HG03060 (cell line): ENCODE results near the gene MXRA5.
"Not testable (repeated sequence)": the region's sequence is repeated elsewhere in the genome, so short reads cannot be mapped to it uniquely, and the experiment has no call there.

Experiments used
- ATAC-seq: cut with Tn5 transposase; IDR thresholded peaks from one replicate; pipeline ENCODE4 v1.9.1; 2021; ENCODE audit warnings: low read depth, moderate number of reproducible peaks; ENCODE audit not compliant: unreplicated experiment

Gene MXRA5

DNA sequence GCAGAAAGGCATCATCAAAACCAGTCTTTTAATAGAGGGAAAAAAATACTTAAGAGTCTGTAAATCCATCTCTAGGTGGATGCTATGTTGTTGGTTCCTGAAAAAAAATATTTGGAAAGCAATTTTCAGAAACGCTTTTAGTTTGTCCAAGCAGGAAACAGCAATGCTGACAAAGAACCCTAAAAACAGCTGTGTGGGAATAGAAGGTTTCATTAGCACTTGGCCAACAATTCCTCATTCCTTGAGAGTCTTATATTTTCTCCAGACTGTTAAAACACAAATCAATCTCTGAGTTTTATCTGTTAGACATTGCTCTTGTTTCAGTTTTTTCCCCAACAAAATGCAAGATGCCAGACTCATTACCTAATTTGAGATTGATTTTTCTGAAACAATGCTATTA, 6.4 kb downstream of the MXRA5 start:
- no peak for ATAC-seq

DNA sequence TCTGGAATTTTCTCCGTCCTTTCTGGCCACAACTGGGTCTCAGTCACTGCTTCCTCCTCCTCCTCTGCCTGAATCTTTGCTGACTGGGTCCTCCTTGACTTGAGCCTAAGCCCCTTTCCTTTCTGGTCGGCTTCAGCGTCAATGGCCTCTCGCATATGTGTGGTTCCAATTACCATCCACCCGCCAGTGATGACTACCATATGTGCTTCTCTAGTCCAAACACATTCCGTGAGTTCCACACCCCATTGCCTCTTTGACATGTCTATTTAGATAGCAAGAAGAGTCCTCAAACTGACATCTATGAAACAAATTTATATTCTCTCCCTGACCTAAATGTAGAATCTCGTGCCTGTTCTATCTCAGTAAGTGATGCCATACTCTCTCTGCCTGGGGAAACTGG, 19.8 kb downstream of the MXRA5 start:
- no peak for ATAC-seq

DNA sequence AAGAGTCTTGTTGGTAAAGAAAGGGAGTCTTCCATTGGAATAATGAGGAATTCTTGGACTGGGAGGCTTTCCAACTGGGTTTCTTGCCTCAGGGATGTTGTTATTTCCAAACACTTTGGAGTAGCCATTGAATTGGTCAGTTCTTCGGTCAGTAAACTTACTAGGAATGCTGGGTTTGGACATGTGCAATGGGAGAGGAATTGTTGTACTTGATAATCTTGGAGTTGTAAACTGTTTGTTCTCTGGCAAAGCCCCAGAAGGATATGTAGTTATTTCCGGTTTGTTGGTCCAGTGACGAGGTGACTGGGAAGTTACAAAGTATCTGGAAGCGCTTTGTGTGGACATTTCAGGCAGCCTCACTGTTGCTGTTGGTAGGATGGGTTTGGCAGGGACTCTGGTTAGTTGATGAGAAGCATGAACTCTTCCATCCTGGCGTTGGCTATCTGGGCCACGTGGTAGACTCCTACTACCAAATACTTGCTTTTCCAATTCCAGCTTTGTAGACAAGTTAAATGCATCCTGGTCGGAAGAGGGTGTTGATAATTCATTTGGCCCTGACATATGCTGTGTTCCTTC, 25.9 kb downstream of the MXRA5 start:
- ATAC-seq: no peak

DNA sequence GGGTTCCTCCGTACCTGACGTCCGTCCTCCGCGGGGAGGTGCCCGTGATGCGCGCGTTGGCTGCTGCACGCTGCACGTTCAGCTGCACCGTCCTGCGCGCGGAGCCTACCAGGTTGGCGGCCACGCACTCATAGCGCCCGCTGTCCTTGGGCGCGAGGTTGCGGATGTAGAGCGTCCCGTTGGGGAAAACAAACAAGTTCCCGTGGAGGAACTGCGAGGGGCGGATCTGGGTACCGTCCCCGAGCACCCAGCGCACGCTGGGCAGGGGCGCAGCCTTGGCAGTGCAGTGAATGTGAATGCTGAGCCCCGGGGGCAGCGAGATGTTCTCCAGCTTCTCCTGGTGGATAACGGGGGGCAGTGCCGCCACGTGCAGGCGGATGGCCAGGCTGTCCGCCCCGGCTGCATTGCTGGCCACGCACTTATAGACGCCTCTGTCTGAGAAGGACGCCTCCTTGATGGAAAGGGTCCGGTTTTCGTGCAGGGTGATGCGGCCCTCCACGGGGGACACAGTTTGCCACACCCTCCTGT, 29.2 kb downstream of the MXRA5 start:
- ATAC-seq: no peak

DNA sequence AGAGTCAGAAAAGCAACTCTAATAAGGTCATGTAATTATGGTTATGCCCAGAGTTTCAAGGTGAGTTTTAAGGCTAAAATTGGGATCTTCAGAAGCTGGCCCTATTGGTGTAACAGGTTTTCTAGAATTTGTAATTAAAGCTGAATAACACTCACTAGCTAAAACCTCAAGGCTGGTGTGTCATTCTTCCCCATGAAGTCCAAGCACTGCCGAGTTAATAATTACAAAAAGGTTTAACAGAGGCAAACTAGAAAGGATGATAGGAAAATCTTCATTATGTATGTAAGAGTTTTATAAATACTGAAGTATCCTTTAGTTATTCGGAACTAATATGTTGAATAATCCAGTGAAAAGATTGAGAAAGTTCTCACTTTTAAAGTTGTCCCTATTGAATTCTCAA, 34.3 kb downstream of the MXRA5 start:
- no peak for ATAC-seq

DNA sequence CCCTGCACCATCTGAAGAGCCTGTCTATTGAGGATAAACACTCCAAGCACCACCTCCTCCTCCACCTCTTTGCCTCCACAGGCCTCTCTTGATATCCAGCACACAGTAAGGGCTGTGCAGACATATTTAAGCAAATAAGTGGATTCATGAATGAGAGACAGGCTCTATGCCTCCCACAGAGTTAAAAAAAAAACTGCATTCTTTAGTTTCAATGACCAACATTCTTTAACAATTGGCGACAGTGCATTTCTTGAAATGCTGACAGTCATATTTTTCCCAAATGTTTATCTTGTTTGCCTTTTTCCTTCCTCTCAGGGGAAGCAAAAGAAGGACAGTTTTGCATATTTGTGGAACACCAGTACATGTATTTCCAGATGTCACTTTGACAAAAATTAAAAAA, 38.6 kb downstream of the MXRA5 start:
- ATAC-seq: no peak

DNA sequence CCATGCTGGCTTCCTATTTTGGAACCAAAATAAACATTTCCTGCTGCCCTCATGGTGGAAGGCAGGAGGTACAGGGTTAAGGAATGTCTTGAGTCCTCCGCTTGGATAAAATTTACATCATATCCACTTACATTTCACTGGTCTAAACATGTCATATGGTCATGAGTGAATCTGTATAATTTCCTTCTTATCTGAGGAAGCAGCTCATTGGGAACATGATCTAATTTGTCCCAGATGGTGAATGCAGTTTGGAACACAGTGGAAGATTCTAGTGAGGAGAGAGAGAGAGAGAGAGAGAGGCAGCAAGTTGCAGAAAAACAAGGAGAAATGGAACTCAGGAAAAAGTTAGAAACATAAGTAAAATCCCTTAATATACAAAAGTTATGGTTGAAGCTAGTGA, 46.8 kb downstream of the MXRA5 start:
- no peak for ATAC-seq

DNA sequence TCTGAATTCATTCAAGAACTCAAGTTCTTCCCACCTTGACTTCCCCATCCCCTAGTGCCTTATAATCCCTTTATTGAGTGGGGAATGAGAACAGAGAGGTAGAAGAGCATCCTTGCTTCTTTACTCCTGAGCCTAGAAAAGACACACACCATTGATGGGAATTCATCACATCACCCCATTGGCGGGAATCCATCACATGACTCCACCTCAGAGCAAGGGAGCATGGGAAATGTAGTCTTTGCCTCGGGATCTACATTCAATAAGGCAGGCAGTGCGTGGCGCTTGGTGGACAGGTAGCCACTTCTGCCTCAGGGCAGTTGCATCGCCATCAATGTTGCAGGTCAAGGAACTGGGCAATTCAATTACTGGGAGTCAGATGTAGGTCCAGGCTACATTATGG, 50.7 kb downstream of the MXRA5 start:
- no peak for ATAC-seq

DNA sequence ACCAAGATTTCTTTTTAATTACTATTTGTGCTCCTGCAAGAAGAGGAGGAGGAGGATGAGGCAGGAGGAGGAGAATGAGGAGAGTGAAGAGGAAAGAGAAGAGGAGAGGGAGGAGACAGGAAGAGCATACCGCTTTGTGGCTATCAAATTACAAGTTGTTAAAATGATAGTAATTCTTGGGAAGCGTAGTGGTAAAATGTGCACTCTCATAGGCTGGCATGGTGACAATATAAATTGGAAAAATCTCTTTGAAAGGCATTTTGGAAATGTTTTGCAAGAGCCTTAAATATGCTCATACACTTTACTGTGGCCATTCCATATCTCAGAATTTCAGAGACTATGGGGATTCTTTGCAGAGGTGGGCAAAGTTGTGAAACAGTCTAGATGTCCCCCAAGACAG, 53.2 kb downstream of the MXRA5 start:
- no peak for ATAC-seq

DNA sequence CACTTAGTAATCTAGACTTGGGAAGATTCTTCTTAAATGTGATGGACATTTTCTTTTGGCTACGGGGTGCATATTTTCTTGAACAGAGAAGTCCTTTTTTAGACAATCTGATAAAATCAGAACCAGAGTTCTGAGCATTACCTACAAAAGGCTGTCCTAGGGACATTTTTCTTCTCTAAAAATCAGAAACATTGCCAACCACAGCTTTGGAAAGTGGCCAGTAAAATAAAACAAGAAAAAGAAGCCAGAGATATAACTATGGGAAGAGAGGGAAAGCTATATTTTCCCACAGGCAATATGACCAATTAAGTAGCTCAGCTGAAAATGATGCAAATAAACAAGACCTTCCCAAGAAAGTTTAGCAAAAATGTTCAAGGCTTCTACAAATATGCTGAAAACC, 55.9 kb downstream of the MXRA5 start:
- no peak for ATAC-seq

DNA sequence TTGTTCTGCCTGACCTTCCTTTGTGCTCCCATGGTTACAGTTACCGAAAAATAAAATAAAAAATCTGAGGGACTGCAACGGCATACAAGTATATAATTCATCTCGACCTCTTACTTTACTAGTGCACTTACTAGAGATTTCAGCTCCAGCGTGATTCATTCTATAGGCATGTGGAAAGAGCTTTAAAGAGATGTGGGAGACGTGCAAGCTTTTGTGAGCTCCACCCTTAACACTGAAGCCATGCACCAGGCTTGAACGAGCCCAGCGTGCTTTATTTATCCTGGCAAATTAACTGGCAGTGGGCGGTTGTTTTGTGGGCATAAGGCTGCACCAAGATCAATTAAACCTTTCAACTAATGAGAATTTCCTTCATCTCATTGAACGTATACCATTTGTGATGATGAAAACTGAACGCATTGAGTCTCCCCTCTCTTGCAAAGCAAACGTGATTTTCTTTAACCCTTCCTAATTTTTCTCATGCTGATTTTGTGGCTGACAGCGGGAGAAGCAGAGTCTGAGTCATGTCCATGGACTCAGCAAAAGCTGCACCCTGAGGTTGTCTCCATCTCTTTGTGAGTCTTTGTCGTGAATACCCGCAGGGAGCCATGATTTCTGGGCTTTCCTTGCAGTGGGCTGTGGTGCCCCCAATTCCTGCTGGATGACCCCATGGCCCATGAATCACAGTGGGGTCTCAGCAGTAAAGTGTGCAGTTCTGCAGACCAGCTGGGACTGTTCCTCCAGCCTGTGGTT, 60.1 kb downstream of the MXRA5 start:
- no peak for ATAC-seq

DNA sequence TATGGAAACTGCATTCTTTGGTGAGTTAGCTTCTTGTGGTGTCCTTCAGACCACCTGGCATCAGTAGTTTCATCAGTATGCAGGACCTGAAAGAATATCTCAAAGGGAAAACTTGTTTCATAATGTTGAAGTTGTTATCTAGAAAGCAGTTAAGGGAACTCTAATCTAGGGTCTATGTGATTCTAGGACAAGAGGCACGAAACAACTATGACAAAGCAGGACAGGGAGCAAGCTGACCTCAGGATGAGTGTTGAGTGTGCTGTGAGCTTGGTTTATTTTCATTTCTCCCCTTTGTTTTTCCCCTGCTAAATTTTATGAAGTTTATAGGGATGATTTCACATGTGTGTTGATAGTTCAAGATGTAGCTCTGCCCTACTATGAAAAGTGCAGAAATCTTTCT, 65.7 kb downstream of the MXRA5 start:
- no peak for ATAC-seq

DNA sequence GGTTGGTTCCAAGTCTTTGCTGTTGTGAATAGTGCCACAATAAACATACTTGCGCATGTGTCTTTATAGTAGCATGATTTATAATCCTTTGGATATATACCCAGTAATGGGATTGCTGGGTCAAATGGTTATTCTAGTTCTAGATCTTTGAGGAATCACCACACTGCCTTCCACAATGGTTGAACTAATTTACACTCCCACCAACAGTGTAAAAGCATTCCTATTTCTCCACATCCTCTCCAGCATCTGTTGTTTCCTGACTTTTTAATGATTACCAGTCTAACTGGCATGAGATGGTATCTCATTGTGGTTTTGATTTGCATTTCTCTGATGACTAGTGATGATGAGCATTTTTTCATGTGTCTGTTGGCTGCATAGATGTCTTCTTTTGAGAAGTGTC, 72.8 kb downstream of the MXRA5 start:
- ATAC-seq: not testable (repeated sequence)

DNA sequence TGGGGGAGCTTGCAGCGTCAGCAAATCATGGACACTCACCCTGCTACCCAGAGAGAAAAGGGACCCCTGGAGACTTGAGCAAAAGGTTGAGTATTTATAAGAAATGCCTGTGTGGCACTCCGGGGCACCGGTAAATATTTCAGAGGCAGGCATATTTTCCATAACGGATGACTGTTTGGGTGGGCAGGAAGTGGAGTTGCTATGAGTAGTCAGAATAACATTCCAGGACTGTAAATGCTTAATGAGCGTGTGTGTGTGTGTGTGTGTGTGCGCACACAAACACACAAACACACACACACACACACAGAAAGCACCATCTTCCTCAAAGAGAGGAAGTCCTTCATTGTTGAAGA, 74.6 kb downstream of the MXRA5 start:
- ATAC-seq: no peak

DNA sequence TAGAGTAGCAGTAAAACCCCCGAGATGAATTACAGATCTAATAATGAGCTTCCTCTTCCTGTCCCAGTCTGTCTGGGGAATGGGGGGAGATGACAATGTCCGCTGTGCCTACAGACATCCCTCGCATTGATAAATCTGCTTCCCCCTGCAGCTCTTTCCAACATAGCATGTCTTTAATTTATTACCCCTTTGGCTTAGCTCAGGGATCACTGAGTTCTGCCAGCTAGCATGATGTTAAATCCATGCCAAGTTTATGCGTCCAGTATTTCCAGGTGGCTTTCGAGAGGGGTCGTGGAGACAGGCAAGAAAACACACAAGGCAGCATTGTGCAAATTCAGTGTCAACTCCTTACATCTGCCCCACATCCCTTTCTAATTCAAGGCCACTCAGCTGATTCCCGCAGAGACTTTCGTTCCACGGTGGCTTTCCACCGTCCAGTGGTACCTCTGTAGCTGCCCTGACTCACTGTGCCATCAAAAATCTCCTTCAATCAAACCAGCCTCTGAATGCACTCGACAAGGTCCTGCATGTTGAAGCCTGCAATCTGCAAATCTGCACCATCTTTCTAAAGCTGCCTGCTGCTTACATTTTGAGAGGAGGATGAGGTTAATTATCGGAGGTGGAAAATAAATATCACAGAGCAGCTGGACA, 75.1 kb downstream of the MXRA5 start:
- no peak for ATAC-seq

DNA sequence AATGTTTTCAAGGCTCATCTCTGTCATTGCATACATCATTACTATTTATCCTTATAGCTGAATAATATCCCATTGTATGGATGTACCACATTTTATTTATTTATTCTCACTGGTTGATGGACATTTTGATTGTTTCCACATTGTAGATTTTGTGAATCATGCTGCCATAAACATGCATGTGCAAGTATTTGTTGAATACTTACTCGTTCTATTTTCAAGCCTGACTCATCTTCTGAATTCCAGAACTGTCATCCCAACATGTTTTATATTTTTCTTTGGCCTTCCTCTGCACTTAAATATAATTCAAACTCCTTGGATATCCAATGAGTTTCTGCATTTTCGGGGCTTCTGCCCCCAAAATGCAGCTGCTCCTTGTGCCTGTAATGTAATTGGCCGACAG, 77.6 kb downstream of the MXRA5 start:
- no peak for ATAC-seq

DNA sequence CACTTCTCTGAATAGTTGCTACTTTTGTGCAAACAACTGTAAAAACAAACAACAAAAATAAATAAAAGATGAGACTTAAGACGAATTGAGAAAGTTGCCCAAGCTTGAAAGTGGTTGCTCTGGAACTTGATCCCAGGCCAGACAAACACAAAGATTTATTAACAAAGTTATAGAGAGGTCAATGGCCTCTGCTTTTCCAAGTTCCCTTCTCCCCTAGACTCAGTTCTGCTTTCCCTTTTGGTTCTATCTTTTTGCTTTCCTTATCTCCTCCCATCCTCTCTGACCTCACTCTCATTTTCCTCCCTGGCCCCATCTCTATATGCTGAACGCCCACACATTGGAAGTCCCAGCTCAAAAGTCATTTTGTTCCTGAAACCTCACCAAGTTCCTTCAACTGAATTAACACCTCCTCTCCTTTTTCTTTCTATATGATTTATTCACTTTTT, 82.7 kb downstream of the MXRA5 start:
- no peak for ATAC-seq

DNA sequence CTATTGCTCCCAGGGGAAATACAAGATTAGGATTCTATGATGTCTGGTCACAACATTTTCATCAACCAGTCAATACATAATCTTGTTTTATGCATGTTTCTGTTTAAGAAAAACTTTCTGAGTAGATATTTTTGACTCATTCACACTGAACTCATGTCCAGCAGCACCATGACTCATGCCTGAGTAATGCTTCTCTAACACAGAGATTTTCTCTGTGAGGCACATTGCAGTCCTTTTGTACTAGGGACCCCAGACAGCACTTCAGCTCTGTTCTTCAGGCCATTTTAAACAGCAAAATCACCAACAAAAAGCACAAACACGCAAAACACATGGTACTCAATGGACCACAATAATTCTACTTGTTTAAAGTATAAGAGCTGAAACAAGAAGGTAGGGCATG, 83.6 kb downstream of the MXRA5 start:
- no peak for ATAC-seq
